Stimulated activated CD8-positive, alpha-beta memory T cell treated with anti-CD3 and anti-CD28 coated beads, Interleukin-12 subunit alpha, Interleukin-12 subunit beta, amount 100 ng/mL, for 4 hours (primary cell): ENCODE data around the gene SKIC8.
"Not testable (repeated sequence)": the region's sequence is repeated elsewhere in the genome, so short reads cannot be mapped to it uniquely, and the experiment has no call there.

Experiments
- DNase-seq: peaks from one replicate; pipeline ENCODE4 v3.0.0-alpha.2; 2020; ENCODE audit warnings: low read depth

Gene SKIC8

DNA sequence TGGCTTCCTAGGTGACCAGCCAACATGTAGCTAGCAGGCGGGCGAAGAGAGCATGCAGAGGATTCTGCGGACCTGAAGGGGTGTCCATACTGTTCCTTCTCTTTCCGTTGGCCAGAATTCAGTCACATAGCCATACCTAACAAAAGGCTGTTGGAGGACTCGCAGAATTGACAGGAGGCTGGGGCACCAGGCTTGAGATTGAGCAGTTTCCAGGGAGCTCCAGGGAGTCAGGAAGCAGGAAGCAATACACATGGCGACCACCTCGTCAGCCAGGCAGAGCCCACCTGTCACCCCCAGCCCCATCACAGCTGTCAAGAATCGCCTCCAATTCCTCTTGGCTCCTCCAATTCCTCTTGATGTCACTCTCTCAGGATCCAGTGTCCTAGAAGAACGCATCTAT, 48.3 kb downstream of the SKIC8 start:
- no peak for DNase-seq

DNA sequence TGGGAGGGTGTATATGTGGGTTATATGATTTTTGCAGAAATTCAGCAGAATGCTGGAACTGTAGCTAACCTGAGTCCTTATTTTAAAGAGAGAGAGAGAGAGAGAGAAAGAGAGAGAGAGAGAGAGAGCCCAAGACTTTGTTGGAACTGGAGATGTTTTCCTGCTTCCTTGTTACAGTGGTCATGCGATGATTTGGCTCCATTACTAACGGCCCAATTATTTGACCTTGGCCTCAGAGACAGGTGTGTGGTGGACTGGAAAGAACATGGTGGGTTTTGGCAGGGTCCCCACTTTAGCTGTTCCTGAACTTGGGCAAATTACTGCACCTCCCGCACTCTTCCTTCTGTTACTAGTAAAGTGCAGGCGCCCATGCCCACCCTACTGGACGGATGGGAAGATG, 50.3 kb downstream of the SKIC8 start:
- DNase-seq = no peak

DNA sequence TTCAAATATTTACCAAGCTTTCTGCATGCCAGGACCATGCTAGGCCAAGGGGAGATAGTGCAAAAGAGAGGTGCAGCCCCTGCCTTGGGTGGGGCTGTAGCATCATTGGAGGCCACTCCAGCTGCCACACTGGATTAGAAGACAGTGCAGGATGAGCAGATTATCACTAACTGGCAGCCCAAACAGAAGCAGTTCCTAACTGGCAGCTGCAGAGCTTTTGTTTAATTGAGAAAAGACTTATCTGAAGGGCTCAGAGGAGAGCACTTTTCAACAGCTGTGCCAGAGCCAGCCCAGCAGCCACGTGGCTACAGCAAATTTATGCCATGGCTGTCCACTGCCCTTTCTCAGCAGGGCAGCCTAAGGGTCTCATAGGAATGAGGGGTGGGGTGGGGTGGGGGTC, 51.5 kb downstream of the SKIC8 start:
- DNase-seq = no peak

DNA sequence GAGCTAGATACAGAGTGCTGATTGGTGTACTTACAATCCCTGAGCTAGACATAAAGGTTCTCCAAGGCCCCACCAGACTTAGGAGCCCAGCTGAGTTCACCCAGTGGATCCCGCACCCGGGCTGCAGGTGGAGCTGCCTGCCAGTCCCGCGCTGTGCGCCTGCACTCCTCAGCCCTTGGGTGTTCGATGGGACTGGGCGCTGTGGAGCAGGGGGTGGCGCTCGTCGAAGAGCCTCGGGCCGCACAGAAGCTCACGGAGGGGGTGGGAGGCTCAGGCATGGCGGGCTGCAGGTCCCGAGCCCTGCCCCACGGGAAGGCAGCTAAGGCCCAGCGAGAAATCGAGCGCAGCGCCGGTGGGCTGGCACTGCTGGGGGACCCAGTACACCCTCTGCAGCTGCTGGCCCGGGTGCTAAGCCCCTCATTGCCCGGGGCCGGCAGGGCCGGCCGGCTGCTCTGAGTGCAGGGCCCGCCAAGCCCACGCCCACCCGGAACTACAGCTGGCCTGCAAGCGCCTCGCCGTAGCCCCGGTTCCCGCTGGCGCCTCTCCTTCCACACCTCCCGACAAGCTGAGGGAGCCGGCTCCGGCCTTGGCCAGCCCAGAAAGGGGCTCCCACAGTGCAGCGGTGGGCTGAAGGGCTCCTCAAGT, 53.3 kb downstream of the SKIC8 start:
- not testable (repeated sequence) for DNase-seq

GRCh38 chr15:78245392-78245791, 54.0 kb downstream of the SKIC8 start:
- DNase-seq = not testable (repeated sequence)

DNA sequence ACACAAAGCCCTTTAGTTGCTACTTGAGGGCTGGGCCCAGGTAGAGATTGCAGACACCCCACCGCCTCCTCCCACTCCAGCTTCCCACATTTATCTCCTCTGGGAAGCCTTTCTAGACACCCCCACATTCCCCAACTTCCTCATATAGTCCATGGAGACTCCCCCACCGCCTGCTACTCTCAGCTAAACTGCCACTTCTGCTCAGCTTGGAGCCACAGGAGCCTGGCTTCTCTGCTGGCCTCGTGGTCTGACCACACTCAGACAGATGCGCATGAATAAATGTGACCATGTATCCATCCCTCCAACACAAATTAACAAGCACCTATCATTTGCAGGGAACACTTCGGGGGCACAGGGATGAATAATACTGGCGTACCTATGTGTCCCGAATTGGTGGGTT, 54.5 kb downstream of the SKIC8 start:
- no peak for DNase-seq

DNA sequence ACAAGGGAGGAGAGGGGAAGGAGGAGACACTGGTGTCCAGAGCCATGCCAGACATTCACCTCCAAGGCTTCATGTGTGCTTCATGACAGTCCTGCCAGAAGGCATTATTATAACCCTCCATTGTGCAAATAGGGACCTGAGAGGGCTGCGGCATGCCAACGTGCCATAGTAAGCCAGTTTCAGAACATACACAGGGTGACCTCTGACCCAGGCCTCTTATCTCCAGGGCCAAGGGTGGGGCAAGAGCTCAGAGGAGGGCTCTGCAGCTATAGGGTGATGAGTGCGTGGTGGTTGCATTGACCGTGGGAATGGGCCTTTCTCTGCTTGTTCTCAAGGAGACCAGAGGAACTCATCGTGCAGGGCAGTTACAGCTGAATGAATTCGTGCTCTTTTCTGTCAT, 55.3 kb downstream of the SKIC8 start:
- no peak for DNase-seq

- no peak for DNase-seq
Observed at GRCh38 chr15:78243491-78243941, 55.9 kb downstream of the SKIC8 start.

DNA sequence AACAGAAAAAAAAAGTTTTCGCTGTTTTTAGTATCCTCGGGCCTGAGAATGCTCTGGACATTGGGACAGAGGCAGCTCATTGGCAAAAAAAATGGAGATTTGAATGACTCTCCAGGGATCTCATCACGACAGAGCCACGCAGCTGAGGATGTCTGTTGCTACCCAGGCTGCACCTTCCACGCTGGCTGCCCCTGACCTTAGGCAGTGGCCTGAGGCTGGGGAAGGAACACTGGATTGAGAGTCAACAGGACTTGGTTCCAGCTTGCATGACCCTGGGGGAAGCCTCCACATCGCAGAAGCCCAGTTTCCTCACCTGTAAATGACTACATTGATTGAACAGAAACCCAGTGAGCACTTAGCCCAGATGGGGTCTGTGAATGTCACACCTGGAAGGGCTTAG, 56.4 kb downstream of the SKIC8 start:
- DNase-seq = no peak

GRCh38 chr15:78242128-78242527, 57.3 kb downstream of the SKIC8 start:
- DNase-seq = no peak

- peak; percentile 60 for DNase-seq
Observed at GRCh38 chr15:78241017-78241416, 58.4 kb downstream of the SKIC8 start.

DNA sequence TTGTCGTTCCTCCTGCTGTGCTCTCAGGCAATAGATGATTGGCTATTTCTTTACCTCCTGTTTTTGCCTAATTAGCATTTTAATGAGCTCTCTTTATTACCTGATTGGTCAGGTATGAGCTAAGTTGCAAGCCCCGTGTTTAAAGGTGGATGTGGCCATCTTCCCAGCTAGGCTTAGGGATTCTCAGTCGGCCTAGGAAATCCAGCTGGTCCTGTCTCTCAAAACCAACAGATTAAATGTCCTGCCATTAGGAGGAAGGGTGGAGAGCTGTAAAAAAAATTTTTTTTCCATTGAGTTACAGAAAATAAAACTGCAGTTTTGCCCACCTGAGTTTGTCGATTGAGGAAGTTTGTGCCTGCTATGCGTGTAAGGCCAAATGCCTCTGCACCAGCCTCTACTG, 59.6 kb downstream of the SKIC8 start:
- DNase-seq = no peak

GRCh38 chr15:78237146-78237545, 62.3 kb downstream of the SKIC8 start:
- DNase-seq = no peak

GRCh38 chr15:78236491-78236890, 62.9 kb downstream of the SKIC8 start:
- no peak for DNase-seq

- DNase-seq = no peak
Observed at GRCh38 chr15:78234515-78235040, 64.8 kb downstream of the SKIC8 start, which contains the start of gene ACSBG1. Gene ACSBG1 (minus strand): TSS chr15:78234565. CDS start chr15:78234501, 64 bp downstream.

DNA sequence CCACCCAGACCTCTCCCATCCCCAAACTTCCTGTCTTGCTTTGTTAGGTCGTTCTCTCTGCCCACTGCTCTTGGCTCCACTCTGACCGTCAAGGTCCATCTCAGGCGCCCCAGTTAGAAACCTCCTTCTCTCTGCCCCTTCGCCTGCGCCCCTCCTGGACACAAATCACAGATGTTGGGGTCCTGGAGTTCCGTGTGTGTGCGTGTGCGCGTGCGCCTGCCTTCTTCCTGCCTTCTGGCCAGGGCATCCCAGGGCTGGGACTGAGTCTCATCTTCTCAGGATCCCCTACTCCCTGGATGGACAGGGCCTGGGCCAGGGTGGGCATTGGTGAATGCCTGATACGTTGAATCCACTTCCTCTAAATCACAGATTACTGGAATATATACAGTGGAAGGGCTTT, 65.9 kb downstream of the SKIC8 start:
- DNase-seq = no peak
